Activated CD4-positive, alpha-beta T cell treated with anti-CD3 and anti-CD28 coated beads, Interleukin-2, amount 10 ng/mL, durations not matched to agents 7 days and 5 days (primary cell): ENCODE data around the gene TLE6. TPM values are rescaled to one million over a fixed set of nuclear protein-coding genes. Genes with fewer than 3 reads are reported as not detected.
"Not testable (repeated sequence)": the region's sequence is repeated elsewhere in the genome, so short reads cannot be mapped to it uniquely, and the experiment has no call there.

Source experiments
- CTCF ChIA-PET: fragments of 350-600 bp; sonication (Branson Sonifier 250); formaldehyde crosslinking; loops from one replicate; lab custom pipeline; 2021; ENCODE audit warnings: antibody characterized with exemption; lab: Charles Lee
- POLR2A ChIA-PET: fragments of 350-600 bp; sonication (Branson Sonifier 250); formaldehyde crosslinking; loops from one replicate; lab custom pipeline; 2021; ENCODE audit warnings: antibody characterized with exemption; lab: Charles Lee
- DNase-seq: peaks from one replicate; pipeline ENCODE4 v3.0.0-alpha.2; 2020
- H3K27ac Mint-ChIP-seq: one replicate; pipeline ENCODE4 v1.8.0; 2021; ENCODE audit warnings: mild to moderate bottlenecking, moderate library complexity, mixed read lengths
- H3K27me3 Mint-ChIP-seq: one replicate; pipeline ENCODE4 v1.8.0; 2021; ENCODE audit warnings: mixed read lengths
- H3K36me3 Mint-ChIP-seq: one replicate; pipeline ENCODE4 v1.8.0; 2021; ENCODE audit warnings: low read depth, mixed read lengths
- H3K4me1 Mint-ChIP-seq: one replicate; pipeline ENCODE4 v1.8.0; 2021; ENCODE audit warnings: mixed read lengths
- H3K4me3 Mint-ChIP-seq: one replicate; pipeline ENCODE4 v1.8.0; 2021; ENCODE audit warnings: mild to moderate bottlenecking, moderate library complexity, mixed read lengths
- H3K9me3 Mint-ChIP-seq: one replicate; pipeline ENCODE4 v1.8.0; 2021; ENCODE audit warnings: mixed read lengths
- total RNA-seq, 2 experiments: library from RNA; stranded (reverse); gene quantifications; one replicate each; pipeline ENCODE4 v1.2.3, GENCODE V29; 2021

The TLE6 gene
- total RNA-seq, 2 experiments from 2014 or later: 1.2 to 1.6 TPM

DNA sequence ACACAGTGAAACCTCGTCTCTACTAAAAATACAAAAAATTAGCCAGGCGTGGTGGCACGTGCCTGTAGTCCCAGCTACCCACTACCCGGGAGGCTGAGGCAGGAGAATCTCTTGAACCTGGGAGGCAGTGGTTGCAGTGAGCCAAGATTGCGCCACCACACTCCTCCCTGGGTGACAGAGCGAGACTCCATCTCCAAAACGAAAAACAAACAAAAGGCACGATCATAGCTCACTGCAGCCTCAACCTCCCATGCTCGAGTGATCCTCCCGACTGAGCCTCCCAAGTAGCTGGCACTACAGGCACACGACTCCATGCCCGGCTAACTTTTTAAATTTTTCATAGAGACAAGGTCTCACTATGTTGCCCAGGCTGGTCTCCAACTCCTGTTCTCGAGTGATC, 34.7 kb downstream of the TLE6 start:
- DNase-seq, H3K27ac Mint-ChIP-seq, H3K9me3 Mint-ChIP-seq, H3K36me3 Mint-ChIP-seq, POLR2A ChIA-PET, H3K4me3 Mint-ChIP-seq, H3K4me1 Mint-ChIP-seq, H3K27me3 Mint-ChIP-seq: not testable (repeated sequence)
- CTCF ChIA-PET: interaction anchor here (0.6 kb wide), 1 partner anchor 89 kb away, joined by 3 read pairs; no protein-coding TSS in a partner anchor

DNA sequence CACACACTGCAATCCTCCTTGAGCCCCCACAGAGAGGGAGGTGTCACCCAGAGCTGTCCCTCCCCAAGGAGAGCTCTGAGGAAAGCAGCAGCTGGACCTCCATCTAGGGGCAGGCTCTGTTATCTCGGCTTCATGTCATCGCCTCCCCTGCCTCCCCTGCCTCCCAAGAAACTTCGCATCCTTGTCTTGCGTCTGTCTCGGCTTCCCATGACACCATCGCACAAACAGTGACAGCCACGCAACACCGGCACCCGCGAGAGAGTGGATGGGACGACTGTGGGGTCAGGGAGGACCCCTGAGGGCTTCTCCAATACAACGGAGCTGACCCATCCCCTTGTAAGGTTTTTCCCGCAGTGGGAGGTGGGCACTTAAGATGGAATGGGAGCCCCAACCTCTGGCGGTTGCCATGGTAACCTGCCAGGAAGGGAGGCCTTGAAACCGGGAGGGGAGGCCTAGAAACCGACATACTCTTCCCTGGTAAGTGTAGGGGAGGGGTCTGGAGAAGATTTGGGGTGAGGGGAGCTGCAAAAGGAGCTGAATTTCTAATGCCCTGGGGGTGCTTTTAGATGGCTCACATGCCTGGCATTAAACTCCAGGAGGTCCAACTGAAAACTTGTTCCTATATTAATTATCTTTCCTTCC, 35.4 kb downstream of the TLE6 start:
- ChIA-PET POLR2A (no interaction called here), CTCF (interaction anchor here (1.3 kb wide), 1 partner anchor 13 kb away, joined by 8 read pairs; no protein-coding TSS in a partner anchor)
- Mint-ChIP-seq H3K4me3 (no peak overlapping the region), H3K27me3 (no peaks in the 10 kb centered on the region), H3K36me3 (no peaks in the 10 kb centered on the region), H3K27ac (no peak overlapping the region), H3K9me3 (no peaks in the 10 kb centered on the region), H3K4me1 (no peaks in the 10 kb centered on the region)
- DNase-seq: no peak

DNA sequence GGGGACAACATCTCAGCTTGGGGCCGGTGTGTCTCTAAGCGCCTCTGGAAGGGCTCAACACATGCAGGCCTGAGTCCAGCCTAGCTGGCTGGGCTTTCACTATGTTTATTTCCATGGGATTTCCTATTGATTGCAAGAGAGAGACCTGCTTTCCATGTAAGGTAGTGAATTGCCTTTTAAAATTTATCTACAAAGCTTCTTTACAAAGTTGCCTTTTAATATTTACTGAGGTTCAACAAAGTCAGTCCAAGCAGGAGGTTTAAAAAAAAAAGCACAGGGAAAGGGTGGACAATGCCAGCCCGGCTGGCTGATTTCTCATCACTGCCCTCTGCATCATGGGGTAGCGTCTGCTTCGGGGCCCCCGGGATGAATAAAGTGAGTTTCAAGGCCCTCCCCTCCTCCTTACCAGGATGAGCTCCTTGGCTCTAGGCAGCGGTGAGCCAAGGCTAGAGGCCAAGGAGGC, 35.9 kb downstream of the TLE6 start:
- no peaks in the 10 kb centered on the region for H3K27me3 Mint-ChIP-seq
- ChIA-PET POLR2A (no interaction called here), CTCF (interaction anchor here (1.3 kb wide), 1 partner anchor 12 kb away, joined by 8 read pairs; no protein-coding TSS in a partner anchor)
- H3K27ac Mint-ChIP-seq: no peak overlapping the region
- no peak for DNase-seq
- H3K4me1 Mint-ChIP-seq: no peaks in the 10 kb centered on the region
- H3K9me3 Mint-ChIP-seq: no peaks in the 10 kb centered on the region
- H3K36me3 Mint-ChIP-seq: no peaks in the 10 kb centered on the region
- H3K4me3 Mint-ChIP-seq: no peak overlapping the region

DNA sequence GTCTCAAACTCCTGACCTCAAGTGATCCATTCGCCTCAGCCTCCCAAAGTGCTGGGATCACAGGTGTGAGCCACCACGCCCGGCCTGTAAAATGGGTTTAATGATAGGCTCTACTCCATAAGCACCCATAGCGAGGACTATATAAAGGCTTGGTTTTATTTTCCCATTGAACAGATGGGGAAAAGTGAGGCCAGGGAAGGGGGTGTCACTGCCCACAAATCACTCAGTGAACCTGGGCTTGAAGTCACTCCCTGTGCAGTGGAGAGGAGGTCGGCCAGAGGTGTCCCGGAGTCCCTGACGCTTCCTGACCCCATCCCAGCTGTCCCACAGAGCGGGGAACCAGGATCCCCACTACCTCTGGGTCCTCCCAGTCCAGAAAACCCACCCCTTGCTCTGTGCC, 36.8 kb downstream of the TLE6 start:
- no peaks in the 10 kb centered on the region for H3K27me3 Mint-ChIP-seq
- H3K4me3 Mint-ChIP-seq: no peak overlapping the region
- H3K27ac Mint-ChIP-seq: no peak overlapping the region
- no peaks in the 10 kb centered on the region for H3K9me3 Mint-ChIP-seq
- H3K4me1 Mint-ChIP-seq: no peaks in the 10 kb centered on the region
- ChIA-PET CTCF (interaction anchor here (1.3 kb wide), 1 partner anchor 11 kb away, joined by 8 read pairs; no protein-coding TSS in a partner anchor), POLR2A (no interaction called here)
- H3K36me3 Mint-ChIP-seq: no peaks in the 10 kb centered on the region
- DNase-seq: no peak

DNA sequence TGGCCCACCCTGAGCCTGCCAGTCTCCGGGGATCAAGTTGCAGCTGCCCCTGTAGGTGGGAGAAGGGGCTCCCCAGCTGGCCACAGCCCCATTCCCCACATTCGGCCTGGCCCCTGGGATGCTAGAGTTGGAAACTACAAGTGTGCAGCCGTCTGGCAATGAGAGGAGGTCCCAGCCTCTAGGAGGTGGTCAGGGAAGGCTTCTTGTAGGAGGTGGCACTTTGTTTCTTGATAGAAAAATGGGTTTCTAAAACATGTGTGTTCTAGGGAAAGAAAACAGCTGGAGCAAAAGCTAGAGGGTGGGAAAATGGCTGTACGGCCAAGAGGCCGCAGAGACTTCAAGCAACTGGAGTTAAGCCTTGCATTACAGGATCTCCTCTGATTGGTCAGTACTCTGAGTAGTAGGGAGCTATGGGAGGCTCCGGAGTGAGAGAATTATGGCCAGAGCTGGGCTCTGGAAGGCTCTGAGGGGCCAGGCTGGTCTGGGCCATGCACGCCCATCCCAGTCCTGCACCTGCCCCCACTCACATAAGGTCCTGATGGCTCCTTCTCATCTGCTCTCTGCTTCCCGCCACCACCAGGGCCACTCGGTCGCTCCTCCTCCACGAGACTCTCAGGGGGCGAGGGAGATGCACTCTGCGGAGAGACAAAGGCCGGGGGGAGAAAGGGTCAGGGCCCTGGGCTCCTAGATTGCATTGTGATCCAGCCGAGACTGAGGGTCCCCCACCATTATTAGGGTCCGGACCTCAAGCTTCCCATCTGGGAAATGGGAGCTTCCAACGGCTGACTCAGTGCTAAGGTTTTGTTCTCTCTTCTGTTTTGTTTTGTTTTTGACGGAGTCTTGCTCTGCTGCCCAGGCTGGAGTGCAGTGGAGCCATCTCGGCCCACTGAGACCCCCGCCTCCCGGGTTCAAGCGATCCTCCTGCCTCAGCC, 38.0 kb downstream of the TLE6 start:
- no peaks in the 10 kb centered on the region for H3K27me3 Mint-ChIP-seq
- no peak overlapping the region for H3K27ac Mint-ChIP-seq
- H3K4me3 Mint-ChIP-seq: no peak overlapping the region
- H3K4me1 Mint-ChIP-seq: no peaks in the 10 kb centered on the region
- H3K9me3 Mint-ChIP-seq: no peaks in the 10 kb centered on the region
- ChIA-PET CTCF (interaction anchor here (0.6 kb wide), 1 partner anchor 20 kb away, joined by 3 read pairs; no protein-coding TSS in a partner anchor), POLR2A (no interaction called here)
- H3K36me3 Mint-ChIP-seq: no peaks in the 10 kb centered on the region
- no peak for DNase-seq

DNA sequence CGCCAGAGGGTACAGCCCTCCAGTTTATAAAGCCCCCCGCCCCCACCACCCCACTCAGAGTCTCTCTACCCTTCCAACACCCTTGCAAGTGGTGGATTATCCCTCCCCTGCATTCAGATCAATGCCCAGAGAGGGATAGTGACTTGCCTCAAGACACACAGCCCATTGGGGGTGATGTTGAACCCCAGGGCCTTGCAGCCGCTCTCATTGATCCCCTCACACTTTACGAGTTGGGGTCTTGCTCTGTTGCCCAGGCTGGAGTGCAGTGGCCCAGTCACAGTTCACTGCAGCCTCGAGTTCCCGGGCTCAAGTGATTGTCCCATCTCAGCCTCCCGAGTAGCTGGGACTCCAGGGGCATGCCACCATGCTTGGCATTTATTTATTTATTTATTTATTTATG, 40.6 kb downstream of the TLE6 start:
- CTCF ChIA-PET: interaction anchor here (0.6 kb wide), 2 partner anchors 17 to 74 kb away, joined by 3 read pairs; no protein-coding TSS in a partner anchor
- peaks cover 5% of the 10 kb centered on the region for H3K4me1 Mint-ChIP-seq

DNA sequence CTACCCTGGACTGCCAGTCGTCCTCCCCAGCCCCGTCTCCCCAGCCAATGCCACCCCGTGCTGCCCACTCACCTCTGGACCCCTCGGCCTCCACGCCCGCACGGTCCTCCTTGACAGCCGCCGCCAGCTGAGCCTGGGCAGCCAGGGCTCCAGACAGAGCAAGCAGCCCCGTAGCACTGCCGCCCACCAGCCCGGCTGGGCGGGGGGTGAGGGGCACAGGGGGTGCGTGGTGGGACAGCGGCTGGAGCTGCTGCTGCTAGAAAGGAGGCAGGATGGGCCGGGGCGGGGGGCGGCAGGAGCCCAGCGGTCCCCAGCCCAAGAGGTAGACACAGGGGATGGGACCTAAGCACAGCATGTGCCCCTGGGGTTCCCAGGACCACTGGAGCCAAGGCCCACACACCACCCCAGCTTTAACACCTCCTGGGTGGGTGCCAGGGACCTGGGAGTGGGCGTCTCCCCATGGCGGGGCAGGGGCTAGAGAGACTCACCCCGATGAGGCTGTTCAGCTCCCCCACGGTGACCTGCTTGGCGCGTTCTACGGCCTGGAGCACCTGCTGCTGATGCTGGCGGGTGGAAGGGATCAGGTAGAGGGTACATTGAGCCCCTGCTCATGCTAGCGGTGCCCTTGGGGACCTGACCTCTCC, 42.0 kb downstream of the TLE6 start:
- Mint-ChIP-seq H3K36me3 (no peaks in the 10 kb centered on the region), H3K4me1 (peaks cover 13% of the 10 kb centered on the region), H3K4me3 (no peak overlapping the region), H3K27ac (no peak overlapping the region), H3K9me3 (no peaks in the 10 kb centered on the region), H3K27me3 (peaks cover 2% of the 10 kb centered on the region)
- ChIA-PET POLR2A (no interaction called here), CTCF (no interaction called here)
- DNase-seq: no peak

More for the DNA sequence above, 40.6 kb downstream of the TLE6 start:
- H3K9me3 Mint-ChIP-seq: no peaks in the 10 kb centered on the region
- DNase-seq: no peak
- no peak overlapping the region for H3K27ac Mint-ChIP-seq
- H3K27me3 Mint-ChIP-seq: no peaks in the 10 kb centered on the region
- no peak overlapping the region for H3K4me3 Mint-ChIP-seq
- POLR2A ChIA-PET: no interaction called here
- no peaks in the 10 kb centered on the region for H3K36me3 Mint-ChIP-seq

DNA sequence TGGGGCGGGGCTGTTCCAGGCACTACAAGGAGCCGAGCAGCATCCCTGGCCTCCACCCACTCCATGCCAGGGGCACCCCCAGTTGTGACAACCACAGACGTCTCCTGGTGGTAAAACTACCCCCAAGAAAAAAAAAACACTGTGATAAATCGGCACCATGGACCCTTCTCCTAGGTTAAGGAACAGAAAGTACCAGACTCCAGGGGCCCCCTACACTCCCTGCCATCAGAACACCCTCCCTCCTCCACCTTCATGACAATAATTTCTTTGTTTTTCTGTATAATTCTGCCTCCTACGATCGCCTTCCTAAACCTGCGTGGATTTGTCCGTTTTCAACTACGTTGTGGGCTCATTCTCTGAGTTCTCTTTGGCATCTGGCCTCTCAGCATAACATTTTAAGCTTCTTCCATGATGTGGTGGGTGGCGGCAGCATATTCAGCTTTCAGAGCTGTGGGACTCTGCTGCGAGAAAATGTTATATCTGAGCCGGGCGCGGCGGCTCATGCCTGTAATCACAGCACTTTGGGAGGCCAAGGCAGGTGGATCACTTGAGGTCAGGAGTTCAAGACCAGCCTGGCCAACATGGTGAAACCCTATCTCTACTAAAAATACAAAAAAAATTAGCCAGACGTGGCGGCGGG, 43.1 kb downstream of the TLE6 start:
- no peaks in the 10 kb centered on the region for H3K9me3 Mint-ChIP-seq
- POLR2A ChIA-PET: no interaction called here
- no peak overlapping the region for H3K4me3 Mint-ChIP-seq
- DNase-seq: no peak
- CTCF ChIA-PET: no interaction called here
- no peaks in the 10 kb centered on the region for H3K36me3 Mint-ChIP-seq
- H3K27me3 Mint-ChIP-seq: peaks cover 7% of the 10 kb centered on the region
- no peak overlapping the region for H3K27ac Mint-ChIP-seq
- H3K4me1 Mint-ChIP-seq: peaks cover 24% of the 10 kb centered on the region

DNA sequence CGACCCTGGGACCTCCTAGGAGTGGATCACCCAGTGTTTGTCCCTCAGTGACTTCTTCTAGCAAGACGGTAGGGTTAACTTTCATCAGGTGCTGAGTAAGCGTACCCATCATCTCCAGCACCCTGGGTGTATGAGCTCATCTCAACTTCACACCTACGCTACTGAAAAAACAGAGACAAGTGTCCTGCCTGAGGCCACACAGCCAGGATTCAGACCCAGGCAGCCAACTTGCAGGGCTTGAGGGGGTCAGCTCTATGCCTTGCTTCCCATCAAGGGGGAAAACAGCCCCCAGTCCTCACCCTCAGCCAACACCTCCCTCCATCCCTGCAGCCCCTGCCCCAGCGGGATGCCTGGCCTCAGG, 47.1 kb downstream of the TLE6 start:
- POLR2A ChIA-PET: interaction anchor here (1.0 kb wide), 1 partner anchor 11 kb away, joined by 4 read pairs; no protein-coding TSS in a partner anchor
- DNase-seq: no peak

DNA sequence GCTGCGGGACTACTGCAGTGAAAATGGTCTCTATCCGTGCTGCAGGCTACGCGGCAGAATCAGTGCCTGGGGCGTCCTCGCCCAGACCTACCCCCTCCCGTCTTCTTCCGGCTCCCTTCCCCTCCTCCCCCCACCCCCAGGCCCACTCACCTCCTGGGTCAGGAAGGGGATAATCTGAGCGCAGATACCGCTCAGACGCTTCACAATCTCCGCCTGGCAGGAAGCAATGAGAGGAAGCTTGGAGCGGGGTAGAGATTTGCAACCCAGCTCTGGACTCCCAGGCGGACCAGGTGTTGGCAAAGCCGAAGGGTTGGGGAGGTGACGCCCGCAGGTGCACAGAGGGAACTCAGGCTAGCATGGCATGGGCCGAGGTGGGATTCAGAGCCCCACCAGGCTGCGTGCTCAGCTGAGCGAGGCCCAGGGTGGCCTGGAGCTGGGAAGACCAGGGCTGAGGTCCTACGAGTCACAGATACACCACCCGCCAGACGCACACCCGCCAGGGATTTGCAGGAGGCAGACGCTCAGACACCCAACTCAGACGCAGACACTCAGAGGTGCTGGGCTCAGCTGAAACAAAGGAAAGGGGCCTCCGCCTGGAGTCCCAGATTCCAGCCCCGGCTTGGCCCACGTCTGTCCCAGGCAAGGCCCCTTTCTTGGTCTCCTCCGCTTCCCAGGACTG, 47.6 kb downstream of the TLE6 start:
- Mint-ChIP-seq H3K9me3 (no peaks in the 10 kb centered on the region), H3K4me1 (peaks cover 33% of the 10 kb centered on the region), H3K27ac (peak overlapping the region; percentile 25), H3K27me3 (peaks cover 28% of the 10 kb centered on the region), H3K36me3 (no peaks in the 10 kb centered on the region), H3K4me3 (no peak overlapping the region)
- CTCF ChIA-PET: interaction anchor here (0.7 to 2.0 kb wide), 4 partner anchors 8 to 222 kb away, joined by 3 to 8 read pairs (median 3); no protein-coding TSS in a partner anchor
- no peak for DNase-seq
- POLR2A ChIA-PET: interaction anchor here (1.0 kb wide), 1 partner anchor 10 kb away, joined by 4 read pairs; no protein-coding TSS in a partner anchor

More for the DNA sequence above, 47.1 kb downstream of the TLE6 start:
- Mint-ChIP-seq H3K36me3 (no peaks in the 10 kb centered on the region), H3K9me3 (no peaks in the 10 kb centered on the region), H3K4me3 (no peak overlapping the region), H3K27me3 (peaks cover 23% of the 10 kb centered on the region), H3K27ac (peak overlapping the region; percentile 25), H3K4me1 (peaks cover 31% of the 10 kb centered on the region)
- CTCF ChIA-PET: interaction anchor here (0.7 to 2.0 kb wide), 5 partner anchors 8 to 222 kb away, joined by 3 to 8 read pairs (median 3); no protein-coding TSS in a partner anchor

DNA sequence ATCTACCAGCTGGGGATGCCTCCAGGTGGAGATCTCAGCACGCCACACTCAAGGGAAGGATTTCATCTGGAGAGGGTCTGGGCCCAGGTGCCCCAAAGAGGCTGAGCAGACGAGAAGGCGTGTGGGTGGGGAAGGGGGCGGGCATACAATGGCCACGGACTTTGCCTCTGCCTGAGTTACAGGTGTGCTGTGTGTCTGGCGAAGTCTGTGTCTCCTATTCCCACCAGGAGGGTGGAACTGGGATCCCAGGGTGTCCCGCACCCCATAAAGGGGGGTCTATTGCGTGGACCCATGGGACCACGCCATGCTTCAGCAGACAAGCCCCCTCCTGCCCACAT, 48.2 kb downstream of the TLE6 start:
- no peaks in the 10 kb centered on the region for H3K9me3 Mint-ChIP-seq
- ChIA-PET CTCF (interaction anchor here (1.0 to 2.0 kb wide), 2 partner anchors 7 to 12 kb away, joined by 3 to 8 read pairs; no protein-coding TSS in a partner anchor), POLR2A (no interaction called here)
- no peak for DNase-seq
- no peaks in the 10 kb centered on the region for H3K36me3 Mint-ChIP-seq
- H3K4me3 Mint-ChIP-seq: no peak overlapping the region
- H3K4me1 Mint-ChIP-seq: peaks cover 33% of the 10 kb centered on the region
- peaks cover 33% of the 10 kb centered on the region for H3K27me3 Mint-ChIP-seq
- H3K27ac Mint-ChIP-seq: no peak overlapping the region
